Mesodermal cell (in vitro differentiated cells): Measurements from ENCODE around the gene DPF1.

Source experiments
- H3K27ac ChIP-seq: 2 replicates; pipeline ENCODE4 v1.7.0; 2013; ENCODE audit warnings: mild to moderate bottlenecking, low read depth, low read length, moderate library complexity; ENCODE audit not compliant: severe bottlenecking
- H3K36me3 ChIP-seq: 2 replicates; pipeline ENCODE4 v1.7.1; 2013; ENCODE audit warnings: mild to moderate bottlenecking, low read length, moderate library complexity; ENCODE audit not compliant: control insufficient read depth, insufficient read depth
- H3K4me1 ChIP-seq: one replicate; pipeline ENCODE4 v1.7.1; 2013; ENCODE audit warnings: mild to moderate bottlenecking, low read length; ENCODE audit not compliant: insufficient read depth, control insufficient read depth, poor library complexity, severe bottlenecking
- H3K4me3 ChIP-seq: 2 replicates; pipeline ENCODE4 v1.7.0; 2013; ENCODE audit warnings: low read length, control low read depth, mild to moderate bottlenecking; ENCODE audit not compliant: insufficient read depth, poor library complexity, severe bottlenecking; ENCODE audit errors: extremely low read depth
- H3K9me3 ChIP-seq: 2 replicates; pipeline ENCODE4 v1.7.1; 2013; ENCODE audit warnings: mild to moderate bottlenecking, low read length, moderate library complexity; ENCODE audit not compliant: control insufficient read depth
- WGBS, 2 experiments: methylation state at CpG; one replicate each; pipeline ENCODE4 v1.1.5; 2013; ENCODE audit warnings: missing lambda C conversion rate in 2 of 2; ENCODE audit not compliant: insufficient coverage in 2 of 2; 5-methylcytosine and 5-hydroxymethylcytosine counted together

The DPF1 gene

GRCh38 chr19:38216785-38217641 lies 7.0 kb downstream of the DPF1 start:
- Histone ChIP-seq H3K4me1 (no peaks in the 10 kb centered on the region), H3K27ac (no peak overlapping the region), H3K36me3 (peaks cover 11% of the 10 kb centered on the region), H3K9me3 (no peaks in the 10 kb centered on the region), H3K4me3 (no peak overlapping the region)
- WGBS, 2 experiments: 83 to 85% methylated on average over 4 of the region's 26 CpGs

GRCh38 chr19:38213911-38214625 lies 10.0 kb downstream of the DPF1 start:
- Histone ChIP-seq H3K4me3 (no peak overlapping the region), H3K36me3 (peaks cover 9% of the 10 kb centered on the region), H3K9me3 (no peaks in the 10 kb centered on the region), H3K4me1 (peaks cover 22% of the 10 kb centered on the region), H3K27ac (peak overlapping the region; percentile 23)
- WGBS, 2 experiments: 82 to 88% methylated on average over 23 to 24 of the region's 24 CpGs

GRCh38 chr19:38213469-38213868 lies 10.6 kb downstream of the DPF1 start:
- Histone ChIP-seq H3K9me3 (no peaks in the 10 kb centered on the region), H3K36me3 (peaks cover 5% of the 10 kb centered on the region), H3K4me3 (no peak overlapping the region), H3K4me1 (peaks cover 22% of the 10 kb centered on the region), H3K27ac (no peak overlapping the region)
- 93 to 95% methylated on average over 22 of the region's 23 CpGs for WGBS, 2 experiments

DNA sequence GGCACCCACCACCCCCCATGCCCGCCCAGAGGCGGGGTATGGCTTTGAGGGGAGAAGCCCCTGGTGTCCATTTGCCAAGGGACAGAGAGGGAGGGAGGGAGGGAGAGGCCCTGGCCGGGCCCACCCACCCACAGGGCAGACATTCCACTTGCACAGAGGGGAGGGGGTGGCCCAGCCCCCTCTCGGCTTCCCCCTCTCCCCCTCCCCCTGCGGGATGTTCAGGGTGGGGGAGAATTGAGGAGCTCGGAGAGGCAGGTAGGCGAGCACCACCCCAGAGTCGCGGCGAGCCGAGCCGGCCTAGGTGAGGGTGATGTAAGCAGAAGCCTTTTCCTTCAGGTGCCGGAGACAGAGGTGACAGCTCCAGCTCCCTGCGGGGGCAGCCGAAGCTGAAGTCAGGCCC lies 12.3 kb downstream of the DPF1 start:
- 34 to 39% methylated on average over 9 to 10 of the region's 15 CpGs for WGBS, 2 experiments

GRCh38 chr19:38211151-38211591 lies 12.9 kb downstream of the DPF1 start:
- peaks cover 3% of the 10 kb centered on the region for H3K36me3 ChIP-seq
- no peaks in the 10 kb centered on the region for H3K9me3 ChIP-seq
- peak overlapping the region; percentile 14 for H3K4me3 ChIP-seq
- peaks cover 34% of the 10 kb centered on the region for H3K4me1 ChIP-seq
- H3K27ac ChIP-seq: peak overlapping the region; percentile 49
- WGBS, 2 experiments: 15 to 16% methylated on average over 18 to 19 of the region's 27 CpGs

More for the DNA sequence above, 12.3 kb downstream of the DPF1 start:
- no peaks in the 10 kb centered on the region for H3K36me3 ChIP-seq
- peaks cover 29% of the 10 kb centered on the region for H3K4me1 ChIP-seq
- no peaks in the 10 kb centered on the region for H3K9me3 ChIP-seq
- H3K27ac ChIP-seq: no peak overlapping the region
- no peak overlapping the region for H3K4me3 ChIP-seq

GRCh38 chr19:38210458-38210987 lies 13.5 kb downstream of the DPF1 start:
- H3K9me3 ChIP-seq: no peaks in the 10 kb centered on the region
- H3K36me3 ChIP-seq: peaks cover 3% of the 10 kb centered on the region
- H3K4me3 ChIP-seq: peak overlapping the region; percentile 14
- 0 to 2% methylated on average over 4 to 11 of the region's 24 CpGs for WGBS, 2 experiments
- H3K27ac ChIP-seq: peak overlapping the region; percentile 49
- peaks cover 40% of the 10 kb centered on the region for H3K4me1 ChIP-seq

DNA sequence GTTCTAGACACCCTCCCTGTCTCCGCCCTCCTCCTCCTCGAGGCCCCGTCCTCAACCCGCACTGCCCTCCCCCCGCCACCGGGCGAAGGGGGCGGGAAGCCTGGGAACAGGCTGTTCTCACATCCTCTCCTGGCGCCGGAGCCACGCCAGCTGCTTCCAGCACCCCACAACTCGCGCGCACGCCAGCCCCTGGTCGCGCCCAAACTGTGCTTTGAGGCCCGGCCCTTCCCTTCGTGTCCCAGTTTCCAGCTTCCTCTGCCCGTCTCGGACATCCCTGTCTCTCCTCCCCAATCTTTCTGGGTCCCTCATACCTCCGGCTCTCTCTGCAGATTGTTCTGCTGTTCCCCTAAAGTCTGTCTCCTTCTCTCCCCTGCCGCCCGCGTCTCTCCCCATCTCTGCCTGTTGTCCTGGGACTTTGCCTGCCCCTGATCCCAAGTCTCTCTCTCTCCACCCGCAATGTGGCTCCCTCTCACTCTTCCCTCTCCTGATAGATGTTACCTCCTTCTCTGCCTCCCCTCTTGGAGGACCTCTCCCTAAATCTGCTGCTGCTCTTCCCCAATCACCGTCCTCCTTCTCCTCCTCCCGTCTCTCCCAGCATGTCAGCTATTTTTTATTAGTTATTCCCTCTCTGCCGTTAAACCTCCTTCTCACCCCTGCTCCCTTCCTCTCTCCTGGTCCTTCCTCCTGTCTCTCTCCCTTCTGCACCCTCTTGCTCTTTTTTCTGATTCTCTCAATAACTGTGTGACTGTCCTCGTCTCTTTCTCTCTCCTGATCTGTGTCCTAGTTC lies 14.2 kb downstream of the DPF1 start:
- Histone ChIP-seq H3K4me3 (peak overlapping the region; percentile 14), H3K36me3 (peaks cover 3% of the 10 kb centered on the region), H3K9me3 (no peaks in the 10 kb centered on the region), H3K27ac (peak overlapping the region; percentile 36), H3K4me1 (peaks cover 40% of the 10 kb centered on the region)
- 2% methylated on average over 23 to 29 of the region's 30 CpGs for WGBS, 2 experiments

- no peaks in the 10 kb centered on the region for H3K9me3 ChIP-seq
- peaks cover 40% of the 10 kb centered on the region for H3K4me1 ChIP-seq
- WGBS, 2 experiments: 12 to 15% methylated on average over 5 of the region's 5 CpGs
- peak overlapping the region; percentile 11 for H3K4me3 ChIP-seq
- H3K36me3 ChIP-seq: peaks cover 3% of the 10 kb centered on the region
- no peak overlapping the region for H3K27ac ChIP-seq
Observed at GRCh38 chr19:38209152-38209551, 14.9 kb downstream of the DPF1 start.

GRCh38 chr19:38208571-38208970 lies 15.5 kb downstream of the DPF1 start:
- peaks cover 40% of the 10 kb centered on the region for H3K4me1 ChIP-seq
- no peak overlapping the region for H3K4me3 ChIP-seq
- WGBS, 2 experiments: 87 to 98% methylated on average over 2 to 3 of the region's 3 CpGs
- H3K27ac ChIP-seq: no peak overlapping the region
- peaks cover 3% of the 10 kb centered on the region for H3K36me3 ChIP-seq
- no peaks in the 10 kb centered on the region for H3K9me3 ChIP-seq

GRCh38 chr19:38207543-38207942 lies 16.5 kb downstream of the DPF1 start:
- Histone ChIP-seq H3K9me3 (no peaks in the 10 kb centered on the region), H3K4me1 (peaks cover 40% of the 10 kb centered on the region), H3K36me3 (peaks cover 5% of the 10 kb centered on the region), H3K27ac (no peak overlapping the region), H3K4me3 (no peak overlapping the region)
- WGBS, 2 experiments: 70 to 74% methylated on average over 4 of the region's 12 CpGs
